ENCODE measurements around the gene MISP. TPM values are rescaled to one million over a fixed set of nuclear protein-coding genes. Genes with fewer than 3 reads are reported as not detected.

MISP gene
- total and polyA plus RNA-seq, 9 of the 15 experiments (the other 6 are each of a cell fraction or from before 2014, with no cell fraction given), result 0.04 to 0.29 (median 0.05) TPM; not detected in 5

- TF ChIP-seq, protein P1, sequence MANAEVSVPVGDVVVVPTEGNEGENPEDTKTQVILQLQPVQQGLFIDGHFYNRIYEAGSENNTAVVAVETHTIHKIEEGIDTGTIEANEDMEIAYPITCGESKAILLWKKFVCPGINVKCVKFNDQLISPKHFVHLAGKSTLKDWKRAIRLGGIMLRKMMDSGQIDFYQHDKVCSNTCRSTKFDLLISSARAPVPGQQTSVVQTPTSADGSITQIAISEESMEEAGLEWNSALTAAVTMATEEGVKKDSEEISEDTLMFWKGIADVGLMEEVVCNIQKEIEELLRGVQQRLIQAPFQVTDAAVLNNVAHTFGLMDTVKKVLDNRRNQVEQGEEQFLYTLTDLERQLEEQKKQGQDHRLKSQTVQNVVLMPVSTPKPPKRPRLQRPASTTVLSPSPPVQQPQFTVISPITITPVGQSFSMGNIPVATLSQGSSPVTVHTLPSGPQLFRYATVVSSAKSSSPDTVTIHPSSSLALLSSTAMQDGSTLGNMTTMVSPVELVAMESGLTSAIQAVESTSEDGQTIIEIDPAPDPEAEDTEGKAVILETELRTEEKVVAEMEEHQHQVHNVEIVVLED (CRISPR knock-in tag; IDR thresholded peaks at IDR 0.05), result no peak
- TF ChIP-seq POLR2G (IDR thresholded peaks at IDR 0.05; ENCODE audit: low read depth, low read length) (no peak), MBD2 (IDR thresholded peaks at IDR 0.05; ENCODE audit: borderline replicate concordance, low read depth) (no peak), ETV1 (tag; conservative IDR thresholded peaks at IDR 0.05; ENCODE audit: low read depth) (peak; percentile 91), ZNF354B (CRISPR knock-in tag; IDR thresholded peaks at IDR 0.05) (no peak), NUFIP1 (IDR thresholded peaks at IDR 0.05; ENCODE audit: partially characterized antibody) (no peak), MAZ (CRISPR knock-in tag; conservative IDR thresholded peaks at IDR 0.05 in 1 of 2, IDR thresholded peaks at IDR 0.05 in 1 of 2) (peak; percentile 30 to 73; a peak in 2 of 4 replicates), KLF16 (IDR thresholded peaks at IDR 0.05) (no peak), ZNF24 (IDR thresholded peaks at IDR 0.05) (no peak), PHF20 (IDR thresholded peaks at IDR 0.05; ENCODE audit: partially characterized antibody) (peak; percentile 21), ZNF274 (IDR thresholded peaks at IDR 0.05; ENCODE audit: borderline replicate concordance, low read depth, low read length) (no peak), ZNF583 (CRISPR knock-in tag; IDR thresholded peaks at IDR 0.05) (no peak), SMARCB1 (IDR thresholded peaks at IDR 0.05; ENCODE audit: insufficient read length, low read depth) (no peak), GTF2A2 (tag; IDR thresholded peaks at IDR 0.05) (no peak), KAT7 (CRISPR knock-in tag; IDR thresholded peaks at IDR 0.05; ENCODE audit: borderline replicate concordance) (no peak), POLR2AphosphoS5 (IDR thresholded peaks at IDR 0.05; ENCODE audit: control insufficient read depth, insufficient read depth, low read depth, low read length) (no peak), ELF1 (tag; IDR thresholded peaks at IDR 0.05) (peak; percentile 83), ZNF140 (CRISPR knock-in tag; IDR thresholded peaks at IDR 0.05) (no peak), C11orf30 (IDR thresholded peaks at IDR 0.05; ENCODE audit: low read depth) (no peak), MCM3 (IDR thresholded peaks at IDR 0.05) (no peak), ZNF263 (CRISPR knock-in tag; IDR thresholded peaks at IDR 0.05; ENCODE audit: borderline replicate concordance) (peak; percentile 100), ADNP (tag; IDR thresholded peaks at IDR 0.05) (no peak)
- TF ChIP-seq, protein P2, sequence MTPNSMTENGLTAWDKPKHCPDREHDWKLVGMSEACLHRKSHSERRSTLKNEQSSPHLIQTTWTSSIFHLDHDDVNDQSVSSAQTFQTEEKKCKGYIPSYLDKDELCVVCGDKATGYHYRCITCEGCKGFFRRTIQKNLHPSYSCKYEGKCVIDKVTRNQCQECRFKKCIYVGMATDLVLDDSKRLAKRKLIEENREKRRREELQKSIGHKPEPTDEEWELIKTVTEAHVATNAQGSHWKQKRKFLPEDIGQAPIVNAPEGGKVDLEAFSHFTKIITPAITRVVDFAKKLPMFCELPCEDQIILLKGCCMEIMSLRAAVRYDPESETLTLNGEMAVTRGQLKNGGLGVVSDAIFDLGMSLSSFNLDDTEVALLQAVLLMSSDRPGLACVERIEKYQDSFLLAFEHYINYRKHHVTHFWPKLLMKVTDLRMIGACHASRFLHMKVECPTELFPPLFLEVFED (CRISPR knock-in tag; conservative IDR thresholded peaks at IDR 0.05), result no peak
- TF ChIP-seq, protein P3, sequence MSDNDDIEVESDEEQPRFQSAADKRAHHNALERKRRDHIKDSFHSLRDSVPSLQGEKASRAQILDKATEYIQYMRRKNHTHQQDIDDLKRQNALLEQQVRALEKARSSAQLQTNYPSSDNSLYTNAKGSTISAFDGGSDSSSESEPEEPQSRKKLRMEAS (CRISPR knock-in tag; IDR thresholded peaks at IDR 0.05), result no peak
Observed at GRCh38 chr19:771332-771785, 20.4 kb downstream of the MISP start (continued).
